Tibial artery (tissue), 4 donors: ENCODE data around the gene THAP5.
A peak's percentile ranks its signal among the peaks of the same experiment; 100 is the strongest.

ENCODE experiments used
- DNase-seq, 2 donors: peaks; one replicate each; pipeline ENCODE4 v3.0.0-alpha.2; 2019
- H3K27ac ChIP-seq, 2 donors: fragments of 200-600 bp; sonication (generic) in 1 of 2; 1 replicate in 1 of 2; 2 replicates in 1 of 2; pipeline ENCODE4 v1.5.1; 2018 to 2019; ENCODE audit warnings: mild to moderate bottlenecking in 1 of 2
- H3K27me3 ChIP-seq, 2 donors: fragments of 200-600 bp; sonication (generic) in 1 of 2; one replicate each; pipeline versions ENCODE4 v1.5.1 to v1.6.0; 2016 to 2019
- H3K36me3 ChIP-seq, 3 donors: fragments of 200-600 bp; sonication (generic) in 2 of 3; one replicate each; pipeline ENCODE4 v1.5.1; 2016 to 2019; ENCODE audit warnings: mild to moderate bottlenecking in 2 of 3
- H3K4me1 ChIP-seq, 4 donors: fragments of 200-600 bp; sonication (generic) in 2 of 4; 1 replicate in 3 of 4; 2 replicates in 1 of 4; pipeline ENCODE4 v1.5.1; 2016 to 2019
- H3K4me3 ChIP-seq, 2 donors: fragments of 200-600 bp; sonication (generic) in 1 of 2; 1 replicate in 1 of 2; 2 replicates in 1 of 2; pipeline ENCODE4 v1.5.1; 2018 to 2019; ENCODE audit warnings: mild to moderate bottlenecking in 2 of 2
- H3K9me3 ChIP-seq, 3 donors: fragments of 200-600 bp; sonication (generic) in 1 of 3; one replicate each; pipeline ENCODE4 v1.5.1; 2016 to 2019
- intact Hi-C: fragments of 100-400 bp; cut with DNase I; formaldehyde crosslinking; loops from one replicate; pipeline ENCODE4 v1.15.0; 2023; ENCODE audit warnings: low total_unique reads
- TF ChIP-seq, protein P1 (sequence below), 2 experiments: fragments of 200-600 bp in 1 of 2; fragments of 450-650 bp in 1 of 2; IDR thresholded peaks; one replicate each; pipeline ENCODE4 v1.5.1; 2017 to 2019; ENCODE audit warnings: antibody characterized with exemption in 2 of 2, mild to moderate bottlenecking in 1 of 2, moderate library complexity in 1 of 2

THAP5 gene

DNA sequence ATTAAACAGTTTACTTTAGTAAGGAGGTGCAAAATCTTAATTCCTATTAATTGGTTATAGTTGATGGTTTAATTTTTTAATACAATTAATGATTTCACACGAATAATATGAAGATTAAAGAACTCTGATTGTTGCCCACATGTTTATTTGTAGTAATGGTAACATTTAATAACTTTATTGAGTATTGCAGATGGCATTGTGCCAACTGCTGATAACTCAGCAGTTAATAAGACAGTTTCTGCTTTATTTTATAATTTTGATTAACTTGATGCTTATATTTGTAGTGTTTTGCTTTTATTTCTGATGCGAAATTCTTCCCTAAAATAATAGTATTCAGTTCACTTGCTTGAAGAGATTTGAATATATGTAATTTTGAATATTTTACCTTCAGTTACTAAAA, 3.0 kb upstream of the THAP5 start:
- Histone ChIP-seq H3K4me1 (peaks cover 0 to 36% (median 9%) of the 10 kb centered on the region in 4 donors), H3K9me3 (no peaks in the 10 kb centered on the region), H3K27me3 (no peaks in the 10 kb centered on the region), H3K27ac (no peak overlapping the region), H3K4me3 (no peak overlapping the region), H3K36me3 (peaks cover 12 to 22% (median 13%) of the 10 kb centered on the region in 3 donors)
- no peak for DNase-seq
- TF ChIP-seq, protein P1, sequence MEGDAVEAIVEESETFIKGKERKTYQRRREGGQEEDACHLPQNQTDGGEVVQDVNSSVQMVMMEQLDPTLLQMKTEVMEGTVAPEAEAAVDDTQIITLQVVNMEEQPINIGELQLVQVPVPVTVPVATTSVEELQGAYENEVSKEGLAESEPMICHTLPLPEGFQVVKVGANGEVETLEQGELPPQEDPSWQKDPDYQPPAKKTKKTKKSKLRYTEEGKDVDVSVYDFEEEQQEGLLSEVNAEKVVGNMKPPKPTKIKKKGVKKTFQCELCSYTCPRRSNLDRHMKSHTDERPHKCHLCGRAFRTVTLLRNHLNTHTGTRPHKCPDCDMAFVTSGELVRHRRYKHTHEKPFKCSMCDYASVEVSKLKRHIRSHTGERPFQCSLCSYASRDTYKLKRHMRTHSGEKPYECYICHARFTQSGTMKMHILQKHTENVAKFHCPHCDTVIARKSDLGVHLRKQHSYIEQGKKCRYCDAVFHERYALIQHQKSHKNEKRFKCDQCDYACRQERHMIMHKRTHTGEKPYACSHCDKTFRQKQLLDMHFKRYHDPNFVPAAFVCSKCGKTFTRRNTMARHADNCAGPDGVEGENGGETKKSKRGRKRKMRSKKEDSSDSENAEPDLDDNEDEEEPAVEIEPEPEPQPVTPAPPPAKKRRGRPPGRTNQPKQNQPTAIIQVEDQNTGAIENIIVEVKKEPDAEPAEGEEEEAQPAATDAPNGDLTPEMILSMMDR (IDR thresholded peaks at IDR 0.05) = no peak
- intact Hi-C loops = no loop called here

DNA sequence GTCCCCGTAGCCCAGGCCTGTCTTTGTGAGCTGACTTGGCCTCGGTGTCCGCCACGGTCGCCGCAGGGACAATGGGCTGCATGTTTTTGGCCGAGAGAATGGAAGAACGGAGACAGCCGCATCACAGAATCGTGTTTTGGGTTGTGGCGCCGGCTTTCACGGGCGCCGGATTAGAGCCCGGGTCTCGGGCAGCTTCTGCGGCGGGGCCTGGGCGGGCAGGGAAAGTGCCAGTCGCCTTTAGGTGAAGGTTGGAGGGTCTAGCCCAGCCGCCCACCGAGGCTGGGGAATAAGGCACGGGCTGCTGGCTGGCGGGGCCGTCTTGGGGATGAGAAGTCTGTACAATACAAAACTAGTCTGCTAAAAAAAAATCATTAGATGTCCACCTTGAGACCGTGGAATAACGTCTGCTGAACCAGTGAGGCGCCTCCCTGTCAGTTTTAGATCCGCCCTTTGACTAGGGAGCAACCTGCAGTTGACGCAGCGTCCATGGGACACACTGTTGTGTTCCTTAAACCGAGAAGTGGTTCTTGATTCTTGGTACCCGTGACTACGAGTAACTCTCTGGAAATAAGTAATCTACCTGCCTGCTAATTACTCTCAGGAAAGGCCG, 745 bp upstream of the THAP5 start:
- H3K9me3 ChIP-seq = no peaks in the 10 kb centered on the region
- H3K4me1 ChIP-seq = peaks cover 0 to 36% (median 9%) of the 10 kb centered on the region in 4 donors
- H3K4me3 ChIP-seq = peak overlapping the region; percentile 66 to 90
- DNase-seq = peak; percentile 51 to 67
- H3K27me3 ChIP-seq = no peaks in the 10 kb centered on the region
- intact Hi-C loops = no loop called here
- TF ChIP-seq, protein P1 (IDR thresholded peaks at IDR 0.05) = no peak
- peak overlapping the region; percentile 96 to 97 for H3K27ac ChIP-seq
- H3K36me3 ChIP-seq = peaks cover 21 to 25% (median 24%) of the 10 kb centered on the region in 3 donors

DNA sequence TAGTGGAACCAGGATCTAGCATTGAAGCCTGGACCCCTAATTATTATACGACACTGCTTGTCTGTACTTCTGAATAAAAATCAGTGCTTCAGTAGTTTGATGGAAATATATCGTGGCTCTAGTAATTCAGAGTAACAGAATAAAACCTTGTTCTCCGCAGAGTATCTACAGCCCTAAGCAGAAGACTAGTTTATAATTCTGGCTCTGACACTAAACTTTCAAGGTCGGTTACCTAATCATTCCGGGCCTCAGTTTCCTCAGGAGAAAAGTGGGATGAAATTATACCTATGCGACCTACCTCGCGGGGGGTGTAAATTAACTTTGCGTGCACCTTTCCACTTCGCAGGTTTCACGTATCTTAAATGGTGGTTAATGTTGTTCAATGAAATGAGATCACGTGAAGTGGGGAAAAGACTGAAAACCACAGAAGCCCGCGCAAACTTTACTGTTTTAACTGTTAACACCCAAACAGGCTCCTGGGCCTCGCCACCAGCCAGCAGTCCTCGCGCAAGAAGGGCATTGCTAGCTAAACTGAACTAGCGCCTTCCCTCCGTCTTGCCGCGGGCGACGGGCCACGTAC, 615 bp downstream of the THAP5 start:
- H3K27ac ChIP-seq = peak overlapping the region; percentile 96 to 97

DNA sequence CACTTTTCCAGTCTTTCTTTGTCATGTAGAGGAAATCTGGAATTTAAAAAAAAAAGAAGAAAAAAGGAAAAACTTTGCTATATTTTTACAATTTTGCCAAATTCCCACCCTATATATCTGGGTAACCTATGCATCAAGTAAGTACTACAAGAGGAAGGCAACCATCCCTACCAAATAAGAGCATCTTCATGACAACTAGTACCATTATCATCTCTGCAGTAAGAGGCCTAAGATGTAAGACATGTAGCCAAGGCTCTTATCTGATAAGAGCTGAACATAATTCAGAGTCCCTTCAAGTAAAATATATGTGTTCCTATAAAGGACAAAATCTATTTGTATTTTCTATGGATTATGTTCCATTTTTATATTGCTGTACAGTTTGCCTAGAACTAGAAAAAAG, 3.5 kb downstream of the THAP5 start:
- H3K4me3 ChIP-seq = no peak overlapping the region
- TF ChIP-seq, protein P1 (IDR thresholded peaks at IDR 0.05) = no peak
- intact Hi-C loops = no loop called here

More for the DNA sequence above, 615 bp downstream of the THAP5 start:
- no peak for DNase-seq
- Histone ChIP-seq H3K4me1 (peaks cover 0 to 36% (median 9%) of the 10 kb centered on the region in 4 donors), H3K27me3 (no peaks in the 10 kb centered on the region), H3K9me3 (no peaks in the 10 kb centered on the region), H3K36me3 (peaks cover 28 to 38% (median 38%) of the 10 kb centered on the region in 3 donors), H3K4me3 (peak overlapping the region; percentile 66 to 90)
- intact Hi-C loops = loop anchor here (2.0 kb wide), 1 partner anchor 42 kb away; the partner anchor contains the start of gene PNPLA8
- TF ChIP-seq, protein P1 (IDR thresholded peaks at IDR 0.05) = no peak

DNA sequence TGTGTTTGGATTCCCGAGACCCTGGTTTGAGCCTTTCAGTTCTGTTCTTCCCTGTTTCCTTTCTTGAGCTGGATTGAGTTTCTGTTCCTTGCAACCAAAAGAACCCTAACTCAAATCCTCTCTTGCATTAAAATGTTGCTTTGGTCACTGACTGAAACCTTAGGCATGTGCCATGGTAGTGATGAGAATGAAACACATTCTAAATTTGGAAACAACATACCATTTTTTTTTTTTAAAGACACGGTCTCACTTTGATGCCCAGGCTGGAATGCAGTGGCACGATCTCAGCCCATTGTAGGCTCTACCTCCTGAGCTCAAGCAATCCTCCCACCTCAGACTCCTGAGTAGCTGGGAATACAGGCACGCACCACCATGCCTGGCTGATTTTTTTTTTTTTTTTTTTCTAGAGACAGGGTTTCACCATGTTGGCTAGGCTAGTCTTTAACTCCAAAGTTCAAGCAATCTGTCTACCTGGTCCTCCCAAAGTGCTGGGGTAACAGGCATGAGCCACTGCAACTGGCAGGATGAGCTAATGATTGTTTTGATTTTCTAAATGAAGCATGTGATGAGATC, 8.4 kb downstream of the THAP5 start:
- TF ChIP-seq, protein P1 (IDR thresholded peaks at IDR 0.05) = no peak
- H3K4me3 ChIP-seq = no peak overlapping the region
- H3K27me3 ChIP-seq = no peaks in the 10 kb centered on the region
- intact Hi-C loops = no loop called here
- no peak overlapping the region for H3K27ac ChIP-seq
- peaks cover 17 to 32% (median 25%) of the 10 kb centered on the region in 3 donors for H3K36me3 ChIP-seq
- no peaks in the 10 kb centered on the region for H3K4me1 ChIP-seq
- no peak for DNase-seq
- H3K9me3 ChIP-seq = peaks cover 3 to 24% (median 22%) of the 10 kb centered on the region in 3 donors

More for the DNA sequence above, 3.5 kb downstream of the THAP5 start:
- Histone ChIP-seq H3K9me3 (peaks cover 0 to 6% (median 0%) of the 10 kb centered on the region in 3 donors), H3K36me3 (peaks cover 17 to 36% (median 27%) of the 10 kb centered on the region in 3 donors), H3K4me1 (peaks cover 0 to 18% (median 9%) of the 10 kb centered on the region in 4 donors), H3K27ac (no peak overlapping the region), H3K27me3 (no peaks in the 10 kb centered on the region)
- DNase-seq = no peak
